Measurements from ENCODE around the gene UBE2J2.

Gene UBE2J2

GRCh38 chr1:1205769-1206375 lies 67.8 kb downstream of the UBE2J2 start:
- Histone ChIP-seq H3K79me2 (no peaks in the 10 kb centered on the region), H3K27ac (no peak overlapping the region), H3K9me3 (ENCODE audit: control insufficient read depth, low read length) (no peaks in the 10 kb centered on the region), H3K4me1 (no peaks in the 10 kb centered on the region), H3K4me3 (ENCODE audit: low read depth, low read length) (peak overlapping the region; percentile 55), H3K27me3 (ENCODE audit: control insufficient read depth, insufficient read depth, low read length) (no peaks in the 10 kb centered on the region), H2AFZ (peak overlapping the region; percentile 42), H3K36me3 (ENCODE audit: control insufficient read depth, insufficient read depth, low read length) (no peaks in the 10 kb centered on the region), H3K9ac (no peak overlapping the region), H3K4me2 (ENCODE audit: low read length) (peak overlapping the region; percentile 87)
- no peak for TF ChIP-seq CTCF (IDR thresholded peaks at IDR 0.05)

- Histone ChIP-seq H3K9me3 (ENCODE audit: control insufficient read depth, low read length) (no peaks in the 10 kb centered on the region), H3K4me2 (ENCODE audit: low read length) (peak overlapping the region; percentile 87), H3K4me3 (ENCODE audit: low read depth, low read length) (peak overlapping the region; percentile 55), H3K9ac (no peak overlapping the region), H3K27ac (no peak overlapping the region), H2AFZ (no peak overlapping the region), H3K27me3 (ENCODE audit: control insufficient read depth, insufficient read depth, low read length) (no peaks in the 10 kb centered on the region), H3K36me3 (ENCODE audit: control insufficient read depth, insufficient read depth, low read length) (no peaks in the 10 kb centered on the region), H3K79me2 (no peaks in the 10 kb centered on the region), H3K4me1 (no peaks in the 10 kb centered on the region)
- TF ChIP-seq CTCF (IDR thresholded peaks at IDR 0.05), result no peak
These were observed 68.5 kb downstream of the UBE2J2 start for GRCh38 chr1:1204998-1205768.

- Histone ChIP-seq H2AFZ (no peak overlapping the region), H3K79me2 (no peaks in the 10 kb centered on the region), H3K27me3 (ENCODE audit: control insufficient read depth, insufficient read depth, low read length) (no peaks in the 10 kb centered on the region), H3K9me3 (ENCODE audit: control insufficient read depth, low read length) (no peaks in the 10 kb centered on the region), H3K4me2 (ENCODE audit: low read length) (no peak overlapping the region), H3K36me3 (ENCODE audit: control insufficient read depth, insufficient read depth, low read length) (no peaks in the 10 kb centered on the region), H3K9ac (no peak overlapping the region), H3K4me1 (no peaks in the 10 kb centered on the region), H3K27ac (no peak overlapping the region), H3K4me3 (ENCODE audit: low read depth, low read length) (no peak overlapping the region)
- no peak for TF ChIP-seq CTCF (IDR thresholded peaks at IDR 0.05)
These were observed 69.2 kb downstream of the UBE2J2 start for GRCh38 chr1:1204425-1204920.

Data from parathyroid adenoma (tissue), 2 donors.